GOT3 (cell line): ENCODE data around the gene MRPL18.
A peak's percentile ranks its signal among the peaks of the same experiment; 100 is the strongest.
"Not testable (repeated sequence)": the region's sequence is repeated elsewhere in the genome, so short reads cannot be mapped to it uniquely, and the experiment has no call there.

ENCODE experiments used
- DNase-seq: peaks from one replicate; lab custom pipeline; 2025; ENCODE audit warnings: mixed read lengths; lab: John Stamatoyannopoulos, UW

The MRPL18 gene

GRCh38 chr6:159777240-159777904, 12.9 kb upstream of the MRPL18 start:
- DNase-seq, result no peak

DNA sequence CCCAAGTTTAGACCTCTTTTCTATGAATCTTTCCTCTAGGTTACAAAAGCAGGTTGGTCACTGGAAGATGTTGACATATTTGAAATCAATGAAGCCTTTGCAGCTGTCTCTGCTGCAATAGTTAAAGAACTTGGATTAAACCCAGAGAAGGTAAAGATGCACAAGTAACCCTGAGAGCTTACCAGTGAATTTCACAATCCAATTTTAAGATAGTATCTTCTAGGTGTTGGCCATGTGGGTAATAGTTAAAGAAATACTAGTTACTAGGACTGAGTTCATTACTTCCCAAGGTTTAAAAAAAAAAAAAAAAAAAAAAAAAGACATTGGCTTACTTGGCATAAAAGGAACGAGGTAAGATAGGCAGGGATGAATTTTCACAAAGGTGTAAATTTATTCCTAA, 12.1 kb upstream of the MRPL18 start:
- no peak for DNase-seq

DNA sequence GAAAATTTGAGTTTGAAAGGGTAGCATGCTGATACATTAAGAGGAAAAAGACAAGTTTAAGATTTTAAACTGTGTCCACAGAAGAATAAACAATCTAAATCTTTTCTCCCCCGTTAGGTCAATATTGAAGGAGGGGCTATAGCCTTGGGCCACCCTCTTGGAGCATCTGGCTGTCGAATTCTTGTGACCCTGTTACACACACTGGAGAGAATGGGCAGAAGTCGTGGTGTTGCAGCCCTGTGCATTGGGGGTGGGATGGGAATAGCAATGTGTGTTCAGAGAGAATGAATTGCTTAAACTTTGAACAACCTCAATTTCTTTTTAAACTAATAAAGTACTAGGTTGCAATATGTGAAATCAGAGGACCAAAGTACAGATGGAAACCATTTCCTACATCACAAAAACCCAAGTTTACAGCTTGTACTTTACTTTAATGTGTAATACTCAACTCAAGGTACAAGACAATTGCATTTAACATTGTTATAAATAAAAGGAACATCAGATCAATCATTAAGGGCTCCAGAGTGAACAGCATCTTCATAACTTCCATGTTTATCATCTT, 11.6 kb upstream of the MRPL18 start:
- DNase-seq, result no peak

GRCh38 chr6:159788276-159788675, 2.0 kb upstream of the MRPL18 start:
- DNase-seq, result no peak

- no peak for DNase-seq
Observed at GRCh38 chr6:159788753-159789376, 1.4 kb upstream of the MRPL18 start.

GRCh38 chr6:159789377-159790148, 704 bp upstream of the MRPL18 start, which contains the start of gene TCP1:
Gene TCP1, minus strand, starts transcription at chr6:159789602. Its CDS starts 134 bp downstream, at chr6:159789468.
- peak; percentile 93 for DNase-seq

DNA sequence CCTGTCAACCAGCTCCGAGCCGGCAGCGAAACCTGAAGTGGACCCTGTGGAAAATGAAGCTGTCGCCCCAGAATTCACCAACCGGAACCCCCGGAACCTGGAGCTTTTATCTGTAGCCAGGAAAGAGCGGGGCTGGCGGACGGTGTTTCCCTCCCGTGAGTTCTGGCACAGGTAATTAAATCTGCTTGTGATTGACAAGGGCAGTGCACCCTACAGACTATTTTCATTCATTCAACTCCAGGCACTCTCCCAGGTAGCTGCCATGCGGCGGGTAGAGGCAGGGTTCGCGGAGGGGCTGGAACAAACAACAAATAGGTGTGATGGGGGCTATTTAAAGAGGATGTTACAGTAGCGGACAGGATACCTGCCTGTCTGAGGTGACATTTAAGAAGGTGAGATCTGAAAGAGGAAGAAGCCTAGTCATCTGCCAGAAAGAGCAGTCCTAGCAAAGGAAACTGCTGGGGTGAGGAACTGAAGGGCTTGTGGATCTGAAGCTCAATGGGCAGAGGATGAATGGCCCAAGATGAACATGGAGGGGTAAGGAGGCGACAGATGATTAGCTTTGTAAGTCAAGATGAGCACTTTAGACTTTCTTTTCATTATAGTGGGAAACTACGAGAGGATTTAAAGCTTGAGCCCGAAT, 810 bp downstream of the MRPL18 start:
- DNase-seq, result no peak

GRCh38 chr6:159794976-159795375, 4.7 kb downstream of the MRPL18 start:
- DNase-seq, result not testable (repeated sequence)

DNA sequence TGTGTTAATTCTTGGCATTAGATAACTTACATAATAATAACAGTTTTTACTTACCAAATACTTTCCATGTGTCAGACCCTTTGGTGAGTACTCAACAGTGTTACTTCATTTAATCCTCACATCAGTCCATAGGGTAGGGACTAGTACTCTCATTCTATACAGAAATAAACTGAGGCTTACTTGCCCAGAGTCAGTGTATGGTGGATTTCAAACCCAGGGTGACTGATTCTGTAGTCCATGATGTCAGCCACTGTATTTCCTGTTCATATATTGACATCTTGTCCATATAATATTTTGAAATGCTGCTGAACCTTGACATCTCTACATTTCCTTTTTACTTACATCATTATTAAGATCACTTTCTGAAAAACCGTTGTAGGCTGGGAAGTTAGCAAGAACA, 7.3 kb downstream of the MRPL18 start:
- DNase-seq, result no peak

DNA sequence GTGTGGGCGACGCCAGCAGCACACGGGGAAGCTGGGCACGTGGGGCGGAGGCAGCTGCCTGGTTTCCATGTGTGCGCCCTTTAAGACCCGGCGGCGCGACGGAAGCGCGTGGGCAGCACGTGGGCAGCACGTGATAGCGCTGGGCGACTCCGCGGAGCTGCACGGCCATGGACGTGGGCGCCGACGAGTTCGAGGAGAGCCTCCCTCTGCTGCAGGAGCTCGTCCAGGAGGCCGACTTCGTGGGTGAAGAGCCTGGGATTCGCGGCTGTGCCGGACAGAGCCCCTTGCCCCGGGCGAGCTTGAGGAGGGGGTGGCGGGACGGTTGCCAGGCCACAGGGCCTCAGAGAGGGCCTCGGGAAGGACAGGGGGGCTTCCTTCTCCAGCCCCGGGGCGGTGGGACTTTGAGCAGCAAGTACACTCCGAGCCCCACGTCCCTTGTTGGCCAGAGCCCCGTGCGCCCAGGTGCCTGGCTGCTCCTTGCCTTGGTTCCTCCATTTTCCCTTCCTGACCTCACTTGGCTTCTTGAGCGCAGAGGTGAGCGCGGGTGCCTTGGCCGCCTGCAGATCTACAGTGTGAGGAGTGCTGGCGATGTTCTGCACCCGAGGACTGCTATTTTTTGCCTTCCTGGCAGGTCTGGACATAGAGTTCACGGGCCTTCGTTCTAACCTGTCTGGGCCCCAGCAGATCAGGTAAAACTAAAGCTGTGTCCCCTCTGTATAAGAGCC, 10.0 kb downstream of the MRPL18 start, which contains the start of gene PNLDC1:
Gene PNLDC1 (plus strand): TSS at position 136 of the 725 bp plus-strand sequence. CDS start 32 bp downstream, at position 168.
- DNase-seq, result no peak

DNA sequence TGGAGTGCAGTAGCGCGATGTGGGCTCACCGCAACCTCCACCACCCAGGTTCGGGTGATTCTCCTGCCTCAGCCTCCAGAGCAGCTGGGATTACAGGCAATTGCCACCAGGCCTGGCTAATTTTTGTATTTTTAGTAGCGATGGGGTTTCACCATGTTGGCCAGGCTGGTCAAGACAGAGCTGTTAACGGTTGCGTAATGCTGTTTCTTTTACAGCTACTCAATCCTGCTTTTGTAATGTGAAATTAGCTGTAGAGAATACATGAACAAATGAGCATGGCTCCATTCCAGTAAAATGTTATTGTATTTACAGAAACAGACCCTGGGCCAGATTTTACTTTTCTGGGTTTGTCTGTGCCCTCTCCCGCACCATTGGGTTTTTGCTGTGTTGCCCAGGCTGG, 11.7 kb downstream of the MRPL18 start:
- no peak for DNase-seq

DNA sequence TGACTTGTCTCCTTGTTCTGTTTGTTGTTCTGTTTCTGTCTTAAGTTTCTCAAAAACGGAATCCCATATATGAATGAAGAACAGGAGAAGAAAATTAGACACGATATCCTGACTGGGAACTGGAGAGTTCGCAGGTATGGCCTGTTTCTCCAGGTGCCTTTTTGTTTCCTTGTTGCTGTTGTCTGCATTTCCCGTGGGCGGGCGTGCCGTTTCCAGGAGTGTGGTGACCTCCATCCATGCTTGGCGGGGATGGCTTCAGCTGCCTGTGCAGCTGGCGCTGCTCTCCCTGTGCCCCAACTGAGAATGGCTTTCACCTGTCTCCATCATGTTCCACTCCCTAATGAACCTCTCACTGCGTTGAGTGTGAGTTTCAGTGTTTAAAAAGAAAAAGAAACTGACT, 14.2 kb downstream of the MRPL18 start:
- no peak for DNase-seq

- DNase-seq, result no peak
Observed at GRCh38 chr6:159805440-159806020, 15.3 kb downstream of the MRPL18 start.

GRCh38 chr6:159806021-159806458, 15.8 kb downstream of the MRPL18 start:
- DNase-seq, result no peak

GRCh38 chr6:159807150-159807858, 17.0 kb downstream of the MRPL18 start:
- DNase-seq, result no peak

GRCh38 chr6:159808647-159809046, 18.4 kb downstream of the MRPL18 start:
- no peak for DNase-seq

DNA sequence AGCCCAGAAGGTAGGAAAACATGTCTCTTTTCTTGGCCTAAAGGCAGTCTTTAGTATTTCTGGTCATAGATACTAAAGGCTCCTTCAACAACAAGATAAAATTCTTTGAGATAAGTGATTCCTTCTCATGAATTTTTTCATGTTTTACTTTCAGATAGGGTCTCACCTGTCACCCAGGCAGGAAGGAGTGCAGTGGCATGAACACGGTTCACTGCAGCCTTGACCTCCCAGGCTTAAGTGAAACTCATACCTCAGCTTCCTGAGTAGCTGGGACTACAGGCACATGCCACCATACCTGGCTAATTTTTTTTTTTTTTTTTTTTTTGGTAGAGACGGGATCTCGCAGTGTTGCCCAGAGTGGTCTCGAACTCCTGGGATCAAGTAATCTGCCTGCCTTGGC, 18.9 kb downstream of the MRPL18 start:
- DNase-seq, result no peak

DNA sequence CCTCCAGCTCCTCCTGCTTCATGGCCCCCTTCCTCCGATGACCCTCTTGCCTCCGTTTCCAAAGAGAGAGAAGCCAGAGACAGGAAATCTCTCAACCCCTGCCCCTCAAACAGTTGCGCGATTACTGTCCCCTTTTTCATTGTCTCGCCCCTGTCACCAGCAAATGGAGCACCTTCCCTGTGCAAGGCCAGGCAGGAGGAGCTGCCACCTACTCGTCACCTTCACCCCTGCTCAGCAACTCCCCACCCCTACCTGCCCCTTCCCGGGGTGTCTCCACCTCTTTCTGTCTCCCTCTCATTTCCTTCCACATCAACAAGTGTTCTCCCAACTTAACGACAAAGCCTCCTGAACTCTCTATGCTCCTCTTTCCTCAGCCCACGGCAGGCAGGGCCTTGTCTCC, 23.5 kb downstream of the MRPL18 start:
- no peak for DNase-seq

- no peak for DNase-seq
Observed at GRCh38 chr6:159815410-159815809, 25.1 kb downstream of the MRPL18 start.

- not testable (repeated sequence) for DNase-seq
Observed at GRCh38 chr6:159816775-159817174, 26.5 kb downstream of the MRPL18 start.
